ENCODE results near the gene ERCC1. TPM values are rescaled to one million over a fixed set of nuclear protein-coding genes. Genes with fewer than 3 reads are reported as not detected.

Gene ERCC1
- total and polyA plus RNA-seq, 4 donors, result 45.3 to 98.1 (median 89.9) TPM

- Histone ChIP-seq H3K27ac (ENCODE audit: low read depth, low read length) (no peak overlapping the region), H3K27me3 (ENCODE audit: control insufficient read depth, insufficient read depth, low read length) (no peaks in the 10 kb centered on the region), H3K4me1 (ENCODE audit: control insufficient read depth, insufficient read depth, low read length) (no peaks in the 10 kb centered on the region), H3K4me3 (ENCODE audit: low read depth, low read length) (no peak overlapping the region), H3K36me3 (ENCODE audit: control insufficient read depth, insufficient read depth, low read length) (peaks cover 81% of the 10 kb centered on the region), H3K9me3 (ENCODE audit: control insufficient read depth, insufficient read depth, low read length) (no peaks in the 10 kb centered on the region)
- 97% methylated on average over 16 of the region's 16 CpGs for WGBS (ENCODE audit: insufficient coverage)
- DNase-seq (ENCODE audit: low read depth in 4 of 6, low spot score in 6 of 6), result no peak
These were observed 61.4 kb downstream of the ERCC1 start for GRCh38 chr19:45362291-45362690.

DNA sequence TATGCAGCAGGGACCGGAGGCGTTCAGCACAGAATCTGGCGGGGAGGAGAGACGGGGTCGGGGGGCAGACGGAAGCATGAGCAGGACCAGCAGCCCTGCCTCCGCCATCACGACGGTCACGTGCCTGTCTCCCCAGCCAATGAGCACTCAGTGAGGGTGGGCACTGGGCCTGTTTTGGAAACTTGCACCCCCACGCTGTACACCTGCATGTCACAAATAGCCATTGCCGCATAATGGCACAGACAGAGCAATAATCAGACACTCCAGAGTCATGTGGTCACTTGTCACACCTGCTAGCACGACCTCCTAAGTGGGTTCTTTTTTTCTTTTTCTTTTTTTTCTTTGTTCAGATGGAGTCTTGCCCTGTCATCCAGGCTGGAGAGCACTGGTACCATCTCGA lies 62.1 kb downstream of the ERCC1 start:
- DNase-seq (ENCODE audit: low read depth in 4 of 6, low spot score in 6 of 6), result no peak
- peaks cover 88% of the 10 kb centered on the region for H3K36me3 ChIP-seq (ENCODE audit: control insufficient read depth, insufficient read depth, low read length)
- WGBS (ENCODE audit: insufficient coverage), result 95% methylated on average over 12 of the region's 14 CpGs

GRCh38 chr19:45358213-45358792 lies 65.4 kb downstream of the ERCC1 start:
- Histone ChIP-seq H3K4me1 (ENCODE audit: control insufficient read depth, insufficient read depth, low read length) (no peaks in the 10 kb centered on the region), H3K27me3 (ENCODE audit: control insufficient read depth, insufficient read depth, low read length) (no peaks in the 10 kb centered on the region), H3K4me3 (ENCODE audit: low read depth, low read length) (no peak overlapping the region), H3K9me3 (ENCODE audit: control insufficient read depth, insufficient read depth, low read length) (no peaks in the 10 kb centered on the region), H3K27ac (ENCODE audit: low read depth, low read length) (no peak overlapping the region), H3K36me3 (ENCODE audit: control insufficient read depth, insufficient read depth, low read length) (peaks cover 94% of the 10 kb centered on the region)
- WGBS (ENCODE audit: insufficient coverage), result 94% methylated on average over 10 of the region's 12 CpGs
- DNase-seq (ENCODE audit: low read depth in 4 of 6, low spot score in 6 of 6), result no peak

More for the DNA sequence above, 62.1 kb downstream of the ERCC1 start:
- Histone ChIP-seq H3K27ac (ENCODE audit: low read depth, low read length) (no peak overlapping the region), H3K4me1 (ENCODE audit: control insufficient read depth, insufficient read depth, low read length) (no peaks in the 10 kb centered on the region), H3K4me3 (ENCODE audit: low read depth, low read length) (no peak overlapping the region), H3K9me3 (ENCODE audit: control insufficient read depth, insufficient read depth, low read length) (no peaks in the 10 kb centered on the region), H3K27me3 (ENCODE audit: control insufficient read depth, insufficient read depth, low read length) (no peaks in the 10 kb centered on the region)

- Histone ChIP-seq H3K27ac (ENCODE audit: low read depth, low read length) (no peak overlapping the region), H3K9me3 (ENCODE audit: control insufficient read depth, insufficient read depth, low read length) (no peaks in the 10 kb centered on the region), H3K27me3 (ENCODE audit: control insufficient read depth, insufficient read depth, low read length) (no peaks in the 10 kb centered on the region), H3K4me3 (ENCODE audit: low read depth, low read length) (no peak overlapping the region), H3K4me1 (ENCODE audit: control insufficient read depth, insufficient read depth, low read length) (no peaks in the 10 kb centered on the region), H3K36me3 (ENCODE audit: control insufficient read depth, insufficient read depth, low read length) (peaks cover 94% of the 10 kb centered on the region)
- WGBS (ENCODE audit: insufficient coverage), result 88% methylated on average over 6 of the region's 11 CpGs
- DNase-seq (ENCODE audit: low read depth in 4 of 6, low spot score in 6 of 6), result no peak
These were observed 66.3 kb downstream of the ERCC1 start for GRCh38 chr19:45357445-45357783.

Small RNAs within 50 kb of the gene (small RNA-seq; reads per million reads assigned to genes)
- not detected for gene MIR6088 (ENCODE audit: low replicate concordance)

Other genes starting within 250 kb of the ERCC1 start
- gene TRAPPC6A, start 245.7 kb downstream of the ERCC1 start, total RNA-seq, result 10 to 100 TPM in 1 of 2 donors, 1 to 10 TPM in 1; 7.0 to 22.7 TPM
- gene TRAPPC6A, start 245.7 kb downstream of the ERCC1 start, polyA plus RNA-seq (ENCODE audit: insufficient read length in 2 of 2), result 10 to 100 TPM; 22.2 to 26.2 TPM
- 1 to 10 TPM; 2.3 to 3.0 TPM for gene BLOC1S3, start 245.1 kb downstream of the ERCC1 start, total RNA-seq
- gene BLOC1S3, start 245.1 kb downstream of the ERCC1 start, polyA plus RNA-seq (ENCODE audit: insufficient read length in 2 of 2), result 10 to 100 TPM; 13.7 to 15.1 TPM
- 1 to 10 TPM in 1 of 2 donors, under 1 TPM in 1; 0.99 to 2.9 TPM for gene EXOC3L2, start 178.5 kb downstream of the ERCC1 start, total RNA-seq
- gene EXOC3L2, start 178.5 kb downstream of the ERCC1 start, polyA plus RNA-seq (ENCODE audit: insufficient read length in 2 of 2), result under 1 TPM; 0.19 to 0.92 TPM
- 10 to 100 TPM; 27.2 to 41.5 TPM for gene MARK4, start 172.6 kb downstream of the ERCC1 start, total RNA-seq
- gene MARK4, start 172.6 kb downstream of the ERCC1 start, polyA plus RNA-seq (ENCODE audit: insufficient read length in 2 of 2), result 100 to 1,000 TPM in 1 of 2 donors, 10 to 100 TPM in 1; 83.9 to 105 TPM
- under 1 TPM; 0.94 to 0.99 TPM for gene CKM, start 101.0 kb downstream of the ERCC1 start, total RNA-seq
- 1 to 10 TPM in 1 of 2 donors, under 1 TPM in 1; 0.76 to 3.4 TPM for gene CKM, start 101.0 kb downstream of the ERCC1 start, polyA plus RNA-seq (ENCODE audit: insufficient read length in 2 of 2)
- 1 to 10 TPM in 1 of 2 donors, under 1 TPM in 1; 0.17 to 1.1 TPM for gene KLC3, start 83.2 kb downstream of the ERCC1 start, total RNA-seq
- gene KLC3, start 83.2 kb downstream of the ERCC1 start, polyA plus RNA-seq (ENCODE audit: insufficient read length in 2 of 2), result 1 to 10 TPM in 1 of 2 donors, under 1 TPM in 1; 0.44 to 1.4 TPM
- gene ERCC2, start 53.3 kb downstream of the ERCC1 start, total RNA-seq, result 10 to 100 TPM; 14.6 to 14.8 TPM
- 10 to 100 TPM; 41.5 to 47.0 TPM for gene ERCC2, start 53.3 kb downstream of the ERCC1 start, polyA plus RNA-seq (ENCODE audit: insufficient read length in 2 of 2)
- gene PPP1R13L, start 18.8 kb downstream of the ERCC1 start, total RNA-seq, result 1 to 10 TPM in 1 of 2 donors, under 1 TPM in 1; 0.59 to 3.5 TPM
- 1 to 10 TPM; 1.6 to 2.5 TPM for gene PPP1R13L, start 18.8 kb downstream of the ERCC1 start, polyA plus RNA-seq (ENCODE audit: insufficient read length in 2 of 2)
- 1 to 10 TPM; 2.3 to 8.6 TPM for gene POLR1G, start 17.3 kb downstream of the ERCC1 start, total RNA-seq
- gene POLR1G, start 17.3 kb downstream of the ERCC1 start, polyA plus RNA-seq (ENCODE audit: insufficient read length in 2 of 2), result 1 to 10 TPM; 8.9 to 9.5 TPM
- 10 to 100 TPM; 11.5 to 85.8 TPM for gene FOSB, start 44.1 kb upstream of the ERCC1 start, total RNA-seq
- 10 to 100 TPM in 1 of 2 donors, 1 to 10 TPM in 1; 5.9 to 66.5 TPM for gene FOSB, start 44.1 kb upstream of the ERCC1 start, polyA plus RNA-seq (ENCODE audit: insufficient read length in 2 of 2)
- gene RTN2, start 73.1 kb upstream of the ERCC1 start, total RNA-seq, result 10 to 100 TPM; 15.7 to 30.5 TPM
- gene RTN2, start 73.1 kb upstream of the ERCC1 start, polyA plus RNA-seq (ENCODE audit: insufficient read length in 2 of 2), result 10 to 100 TPM; 62.5 to 68.2 TPM
- 1 to 10 TPM in 1 of 2 donors, under 1 TPM in 1; 0.79 to 1.5 TPM for gene PPM1N, start 74.5 kb upstream of the ERCC1 start, total RNA-seq
- gene PPM1N, start 74.5 kb upstream of the ERCC1 start, polyA plus RNA-seq (ENCODE audit: insufficient read length in 2 of 2), result 1 to 10 TPM; 1.8 to 2.1 TPM
- gene VASP, start 83.6 kb upstream of the ERCC1 start, total RNA-seq, result 10 to 100 TPM; 19.6 to 35.8 TPM
- gene VASP, start 83.6 kb upstream of the ERCC1 start, polyA plus RNA-seq (ENCODE audit: insufficient read length in 2 of 2), result 10 to 100 TPM; 34.1 to 34.9 TPM
- 1 to 10 TPM; 3.9 to 5.8 TPM for gene OPA3, start 160.9 kb upstream of the ERCC1 start, total RNA-seq
- gene OPA3, start 160.9 kb upstream of the ERCC1 start, polyA plus RNA-seq (ENCODE audit: insufficient read length in 2 of 2), result 10 to 100 TPM in 1 of 2 donors, 1 to 10 TPM in 1; 9.3 to 11.0 TPM
- 1 to 10 TPM in 1 of 2 donors, under 1 TPM in 1; 0.30 to 1.2 TPM for gene GPR4, start 178.3 kb upstream of the ERCC1 start, total RNA-seq
- 1 to 10 TPM; 1.7 to 3.1 TPM for gene GPR4, start 178.3 kb upstream of the ERCC1 start, polyA plus RNA-seq (ENCODE audit: insufficient read length in 2 of 2)
- gene EML2, start 215.5 kb upstream of the ERCC1 start, total RNA-seq, result 10 to 100 TPM; 37.6 to 92.6 TPM
- gene EML2, start 215.5 kb upstream of the ERCC1 start, polyA plus RNA-seq (ENCODE audit: insufficient read length in 2 of 2), result 100 to 1,000 TPM; 107 to 135 TPM
- under 1 TPM; 0.30 to 0.55 TPM for gene GIPR, start 244.3 kb upstream of the ERCC1 start, total RNA-seq
- gene GIPR, start 244.3 kb upstream of the ERCC1 start, polyA plus RNA-seq (ENCODE audit: insufficient read length in 2 of 2), result 1 to 10 TPM; 1.4 to 1.9 TPM

Measured in spinal cord (tissue), 10 donors.